HCT116 (cell line): Measurements from ENCODE around the gene HEPH.

Source experiments
- ATF3 ChIP-seq: IDR thresholded peaks from 2 replicates; pipeline ENCODE4 v1.6.1; 2012
- CTCF ChIP-seq, 3 experiments: fragments of 200-600 bp in 1 of 3; sonication (generic) in 1 of 3; IDR thresholded peaks in 2 of 3; conservative IDR thresholded peaks in 1 of 3; 2 replicates each; pipeline ENCODE4 v1.5.1; 2012 to 2017; ENCODE audit warnings: low read depth in 2 of 3, low read length in 2 of 3, antibody characterized with exemption in 1 of 3, borderline replicate concordance in 1 of 3, control low read depth in 1 of 3, mild to moderate bottlenecking in 1 of 3, mixed read lengths in 1 of 3, mixed run types in 1 of 3, moderate library complexity in 1 of 3; ENCODE audit not compliant: insufficient read depth in 1 of 3
- EZH2 ChIP-seq: fragments of 200-600 bp; sonication (generic); IDR thresholded peaks from 2 replicates; pipeline ENCODE4 v1.6.1; 2017; ENCODE audit warnings: antibody characterized with exemption, mixed run types

GRCh38 chrX:66126662-66127061, 37.4 kb upstream of the HEPH start:
- TF ChIP-seq CTCF (IDR thresholded peaks at IDR 0.05 in 2 of 3, conservative IDR thresholded peaks at IDR 0.05 in 1 of 3; ENCODE audit: borderline replicate concordance in 1 of 3, insufficient read depth in 1 of 3, low read depth in 2 of 3, low read length in 2 of 3), result no peak
- TF ChIP-seq EZH2, result no peak
- TF ChIP-seq ATF3, result no peak
